GM12891 (cell line): ENCODE results near the gene MAP2K7.

Source experiments
- POLR2A ChIP-seq: IDR thresholded peaks from 2 replicates; pipeline ENCODE4 v1.6.1; 2011; ENCODE audit warnings: low read depth, low read length, control low read depth
- POLR2AphosphoS5 ChIP-seq: IDR thresholded peaks from 2 replicates; pipeline ENCODE4 v1.6.1; 2011; ENCODE audit warnings: low read depth, low read length, control low read depth
- TAF1 ChIP-seq: IDR thresholded peaks from 2 replicates; pipeline ENCODE4 v1.6.1; 2011; ENCODE audit warnings: low read depth, low read length, control low read depth

- TF ChIP-seq POLR2A (no peak), POLR2AphosphoS5 (no peak), TAF1 (no peak)
Observed at GRCh38 chr19:7877249-7877836, 26.3 kb upstream of the MAP2K7 start.
